Measurements from ENCODE around the gene ABCC8.

DNA sequence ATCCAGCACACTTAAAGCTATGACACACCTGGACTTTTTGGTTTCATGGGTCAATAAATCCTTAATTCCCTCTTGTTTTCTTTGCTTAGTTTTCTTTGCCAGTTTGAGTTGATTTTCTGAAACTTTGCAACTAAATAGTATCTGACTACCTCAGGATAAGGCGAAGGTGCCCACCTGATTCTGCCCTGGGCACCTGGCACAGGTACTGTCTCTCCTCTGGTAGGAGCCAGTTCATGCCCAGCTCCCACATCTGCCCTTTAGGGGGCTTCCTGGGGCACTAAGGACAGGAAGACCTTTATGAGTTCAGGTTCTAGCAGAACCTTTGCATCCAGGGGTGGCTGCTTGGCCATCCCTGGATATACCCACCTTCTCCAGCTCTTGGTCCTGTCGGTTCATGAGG lies 68.6 kb downstream of the ABCC8 start:
- TF ChIP-seq POLR2AphosphoS5 (IDR thresholded peaks at IDR 0.05), result no peak
- TF ChIP-seq, protein P1, sequence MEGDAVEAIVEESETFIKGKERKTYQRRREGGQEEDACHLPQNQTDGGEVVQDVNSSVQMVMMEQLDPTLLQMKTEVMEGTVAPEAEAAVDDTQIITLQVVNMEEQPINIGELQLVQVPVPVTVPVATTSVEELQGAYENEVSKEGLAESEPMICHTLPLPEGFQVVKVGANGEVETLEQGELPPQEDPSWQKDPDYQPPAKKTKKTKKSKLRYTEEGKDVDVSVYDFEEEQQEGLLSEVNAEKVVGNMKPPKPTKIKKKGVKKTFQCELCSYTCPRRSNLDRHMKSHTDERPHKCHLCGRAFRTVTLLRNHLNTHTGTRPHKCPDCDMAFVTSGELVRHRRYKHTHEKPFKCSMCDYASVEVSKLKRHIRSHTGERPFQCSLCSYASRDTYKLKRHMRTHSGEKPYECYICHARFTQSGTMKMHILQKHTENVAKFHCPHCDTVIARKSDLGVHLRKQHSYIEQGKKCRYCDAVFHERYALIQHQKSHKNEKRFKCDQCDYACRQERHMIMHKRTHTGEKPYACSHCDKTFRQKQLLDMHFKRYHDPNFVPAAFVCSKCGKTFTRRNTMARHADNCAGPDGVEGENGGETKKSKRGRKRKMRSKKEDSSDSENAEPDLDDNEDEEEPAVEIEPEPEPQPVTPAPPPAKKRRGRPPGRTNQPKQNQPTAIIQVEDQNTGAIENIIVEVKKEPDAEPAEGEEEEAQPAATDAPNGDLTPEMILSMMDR (IDR thresholded peaks at IDR 0.05), result no peak
- TF ChIP-seq POLR2A (IDR thresholded peaks at IDR 0.05), result no peak
